ENCODE measurements around the gene CLASP2. TPM values are rescaled to one million over a fixed set of nuclear protein-coding genes. Genes with fewer than 3 reads are reported as not detected.
"Not testable (repeated sequence)": the region's sequence is repeated elsewhere in the genome, so short reads cannot be mapped to it uniquely, and the experiment has no call there.

CLASP2 gene
- total RNA-seq (2021) (36.5 and 52.9 TPM in 2 replicates), Bru-seq, nascent RNA (percentile 76 among the genes with signal in this experiment), BruChase-seq, experiment 1, labeled RNA remaining after a 2-hour chase (percentile 76 among the genes with signal in this experiment), BruChase-seq, experiment 2, labeled RNA remaining after a 6-hour chase (percentile 70 among the genes with signal in this experiment)
- long read RNA-seq, full-length matches to known transcripts: 1 of 19 reads
- long read RNA-seq, partial matches to known transcripts: 3 of 19 reads
- long read RNA-seq, other reads (novel, unspliced or antisense): 15 of 19 reads

GRCh38 chr3:33717866-33718594 lies at the start of gene CLASP2:
Gene CLASP2 (minus strand): TSS chr3:33718254. CDS start chr3:33718002, 252 bp downstream.
- Histone ChIP-seq H3K4me3 (peak within 1 kb of the TSS; percentile 71), H3K79me2 (ENCODE audit: low read depth) (peaks cover 36% of the 10 kb centered on the region), H3K27ac (peak within 1 kb of the TSS; percentile 39), H3K4me2 (peak within 1 kb of the TSS; percentile 86), H2AFZ (peak within 1 kb of the TSS; percentile 89), H4K20me1 (ENCODE audit: insufficient read depth) (no peaks in the 10 kb centered on the region), H3K9me3 (ENCODE audit: insufficient read depth, low read depth) (no peaks in the 10 kb centered on the region), H3K9me2 (ENCODE audit: insufficient read depth) (no peaks in the 10 kb centered on the region), H3F3A (ENCODE audit: insufficient read depth, low read depth) (no peaks in the 10 kb centered on the region), H3K27me3 (ENCODE audit: insufficient read depth, low read depth) (no peaks in the 10 kb centered on the region), H3K4me1 (replicated peaks; ENCODE audit: insufficient read depth) (no peaks in the 10 kb centered on the region), H3K36me3 (ENCODE audit: low read depth) (no peaks in the 10 kb centered on the region)
- intact Hi-C loops (cut with micrococcal nuclease; ENCODE audit: unreplicated experiment): loop anchor here (1.0 to 10.0 kb wide), 6 partner anchors 59 to 586 kb away; partner anchors contain the start of genes PDCD6IP and UBP1
- POLR2A ChIA-PET (ENCODE audit: unreplicated experiment): no interaction called here
- BruUV-seq (replicated peaks): TSS peak; percentile 89
- CTCF ChIA-PET: no interaction called here
- DNase-seq: peak; percentile 60 to 84
- TF ChIP-seq CTCF (conservative IDR thresholded peaks at IDR 0.05): no peak
- no peak for TF ChIP-seq EZH2 (IDR thresholded peaks at IDR 0.05; ENCODE audit: low read depth)

- Histone ChIP-seq H3K4me3 (no peak overlapping the region), H3K36me3 (ENCODE audit: low read depth) (no peaks in the 10 kb centered on the region), H3K27me3 (ENCODE audit: insufficient read depth, low read depth) (no peaks in the 10 kb centered on the region), H3K27ac (no peak overlapping the region), H3K4me2 (no peak overlapping the region), H3F3A (ENCODE audit: insufficient read depth, low read depth) (no peaks in the 10 kb centered on the region), H3K9me2 (ENCODE audit: insufficient read depth) (no peaks in the 10 kb centered on the region), H3K4me1 (replicated peaks; ENCODE audit: insufficient read depth) (no peaks in the 10 kb centered on the region), H3K79me2 (ENCODE audit: low read depth) (no peaks in the 10 kb centered on the region), H2AFZ (no peak overlapping the region), H4K20me1 (ENCODE audit: insufficient read depth) (no peaks in the 10 kb centered on the region), H3K9me3 (ENCODE audit: insufficient read depth, low read depth) (peaks cover 3% of the 10 kb centered on the region; the same call in 1 of the 2 replicates)
- CTCF ChIA-PET: no interaction called here
- BruUV-seq (replicated peaks): no TSS peak
- intact Hi-C loops (cut with micrococcal nuclease; ENCODE audit: unreplicated experiment): no loop called here
- no peak for DNase-seq
- TF ChIP-seq CTCF (conservative IDR thresholded peaks at IDR 0.05) (no peak), EZH2 (IDR thresholded peaks at IDR 0.05; ENCODE audit: low read depth) (no peak)
- POLR2A ChIA-PET (ENCODE audit: unreplicated experiment): no interaction called here
Observed at GRCh38 chr3:33758864-33759263, 40.8 kb upstream of the CLASP2 start.

GRCh38 chr3:33758281-33758680 lies 40.2 kb upstream of the CLASP2 start:
- Histone ChIP-seq H3K79me2 (ENCODE audit: low read depth) (no peaks in the 10 kb centered on the region), H3F3A (ENCODE audit: insufficient read depth, low read depth) (no peaks in the 10 kb centered on the region), H3K9me3 (ENCODE audit: insufficient read depth, low read depth) (peaks cover 3% of the 10 kb centered on the region; the same call in 1 of the 2 replicates), H3K9me2 (ENCODE audit: insufficient read depth) (no peaks in the 10 kb centered on the region), H3K27ac (no peak overlapping the region), H4K20me1 (ENCODE audit: insufficient read depth) (no peaks in the 10 kb centered on the region), H3K4me2 (no peak overlapping the region), H3K4me3 (no peak overlapping the region), H3K4me1 (replicated peaks; ENCODE audit: insufficient read depth) (no peaks in the 10 kb centered on the region), H3K36me3 (ENCODE audit: low read depth) (no peaks in the 10 kb centered on the region), H3K27me3 (ENCODE audit: insufficient read depth, low read depth) (no peaks in the 10 kb centered on the region), H2AFZ (no peak overlapping the region)
- POLR2A ChIA-PET (ENCODE audit: unreplicated experiment): no interaction called here
- intact Hi-C loops (cut with micrococcal nuclease; ENCODE audit: unreplicated experiment): no loop called here
- CTCF ChIA-PET: no interaction called here
- DNase-seq: no peak
- no TSS peak for BruUV-seq (replicated peaks)
- TF ChIP-seq CTCF (conservative IDR thresholded peaks at IDR 0.05): no peak
- TF ChIP-seq EZH2 (IDR thresholded peaks at IDR 0.05; ENCODE audit: low read depth): no peak

- CTCF ChIA-PET; BruUV-seq (replicated peaks); H3K36me3 ChIP-seq (ENCODE audit: low read depth); H3K9me2 ChIP-seq (ENCODE audit: insufficient read depth); H3K9me3 ChIP-seq (ENCODE audit: insufficient read depth, low read depth); H4K20me1 ChIP-seq (ENCODE audit: insufficient read depth); POLR2A ChIA-PET (ENCODE audit: unreplicated experiment); H3F3A ChIP-seq (ENCODE audit: insufficient read depth, low read depth); H3K4me3 ChIP-seq; DNase-seq; H3K4me1 ChIP-seq (replicated peaks; ENCODE audit: insufficient read depth); H3K79me2 ChIP-seq (ENCODE audit: low read depth); H2AFZ ChIP-seq; H3K4me2 ChIP-seq; H3K27me3 ChIP-seq (ENCODE audit: insufficient read depth, low read depth); H3K27ac ChIP-seq; intact Hi-C loops (cut with micrococcal nuclease; ENCODE audit: unreplicated experiment): not testable (repeated sequence)
Observed at GRCh38 chr3:33754391-33754790, 36.3 kb upstream of the CLASP2 start.
